Thymus (tissue), 11 donors: ENCODE results near the gene CNST. TPM values are rescaled to one million over a fixed set of nuclear protein-coding genes. Genes with fewer than 3 reads are reported as not detected.

ENCODE experiments used
- DNase-seq, 9 donors: peaks; one replicate each; pipeline ENCODE4 v3.0.0-alpha.2; 2013; ENCODE audit warnings: low spot score in 9 of 9, low read depth in 6 of 9, missing footprints in 1 of 9
- H3K27ac ChIP-seq, 2 donors: one replicate each; pipeline ENCODE4 v1.5.1; 2013; ENCODE audit warnings: control low read depth in 1 of 2, low read depth in 1 of 2, low read length in 1 of 2, mild to moderate bottlenecking in 1 of 2, moderate library complexity in 1 of 2
- H3K27me3 ChIP-seq, 2 donors: one replicate each; pipeline ENCODE4 v1.5.1; 2013; ENCODE audit warnings: low read length in 1 of 2; ENCODE audit not compliant: control insufficient read depth in 2 of 2, insufficient read depth in 1 of 2
- H3K36me3 ChIP-seq, 2 donors: one replicate each; pipeline ENCODE4 v1.5.1; 2013; ENCODE audit warnings: low read length in 1 of 2, mild to moderate bottlenecking in 1 of 2, moderate library complexity in 1 of 2; ENCODE audit not compliant: control insufficient read depth in 2 of 2, insufficient read depth in 2 of 2
- H3K4me1 ChIP-seq, 2 donors: one replicate each; pipeline ENCODE4 v1.5.1; 2013; ENCODE audit warnings: low read length in 2 of 2; ENCODE audit not compliant: control insufficient read depth in 2 of 2, insufficient read depth in 2 of 2
- H3K4me3 ChIP-seq, 2 donors: one replicate each; pipeline ENCODE4 v1.5.1; 2013; ENCODE audit warnings: low read length in 2 of 2, control low read depth in 1 of 2, mild to moderate bottlenecking in 1 of 2
- H3K9me3 ChIP-seq, 2 donors: one replicate each; pipeline ENCODE4 v1.5.1; 2013; ENCODE audit warnings: low read length in 1 of 2, mild to moderate bottlenecking in 1 of 2; ENCODE audit not compliant: control insufficient read depth in 2 of 2, insufficient read depth in 1 of 2
- WGBS: extraction: QIAGEN DNeasy Blood & Tissue Kit; methylation state at CpG from one replicate; pipeline ENCODE4 v1.1.7; 2013; 5-methylcytosine and 5-hydroxymethylcytosine counted together
- polyA plus RNA-seq: library from polyadenylated mRNA; stranded (reverse); fragments of 200-250 nt; gene quantifications from one replicate; pipeline ENCODE4 v1.2.3, GENCODE V29; 2013
- total RNA-seq: library from RNA; stranded (reverse); fragments of 120-200 nt; gene quantifications from one replicate; pipeline ENCODE4 v1.2.4, GENCODE V29; 2013
- donor health status: healthy.

The CNST gene
- total and polyA plus RNA-seq, 2 donors, result 15.4 to 15.7 TPM

- H3K27me3 ChIP-seq, result no peaks in the 10 kb centered on the region
- no peaks in the 10 kb centered on the region for H3K9me3 ChIP-seq
- H3K4me1 ChIP-seq, result no peaks in the 10 kb centered on the region
- 97% methylated on average over 6 of the region's 6 CpGs for WGBS
- peaks cover 16 to 37% of the 10 kb centered on the region in 2 donors for H3K36me3 ChIP-seq
- no peak overlapping the region for H3K27ac ChIP-seq
- DNase-seq, result no peak
- H3K4me3 ChIP-seq, result no peak overlapping the region
Measured at GRCh38 chr1:246658567-246658966, 92.3 kb downstream of the CNST start.

DNA sequence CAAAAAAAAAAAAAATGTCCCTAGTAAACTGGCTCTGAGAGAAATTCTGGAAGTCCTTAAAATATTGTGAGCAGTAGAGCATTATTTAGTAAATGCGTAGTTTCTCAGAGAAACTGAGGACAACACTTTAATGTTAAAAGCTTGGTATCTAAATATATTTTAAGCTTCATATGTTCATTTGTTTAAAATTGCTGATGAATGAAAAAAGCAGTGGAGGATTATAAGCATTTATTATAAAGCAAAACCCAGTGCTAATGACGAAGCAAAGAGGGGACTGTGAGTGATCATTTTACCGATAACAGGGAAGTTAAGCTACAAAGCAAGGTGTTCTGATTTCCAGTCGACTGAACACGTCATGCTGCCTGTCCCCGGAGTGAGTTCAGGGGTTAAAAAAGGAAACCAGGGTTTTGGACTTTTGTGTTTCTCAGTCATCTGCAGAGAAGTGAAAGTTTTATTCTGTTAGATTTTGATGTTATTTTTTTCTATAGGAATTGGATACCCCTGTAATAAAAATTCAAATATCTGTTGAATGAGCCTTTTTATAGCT, 93.4 kb downstream of the CNST start:
- WGBS, result 96% methylated on average over 6 of the region's 6 CpGs
- Histone ChIP-seq H3K36me3 (peaks cover 8 to 28% of the 10 kb centered on the region in 2 donors), H3K27me3 (no peaks in the 10 kb centered on the region), H3K4me3 (no peak overlapping the region), H3K27ac (no peak overlapping the region), H3K9me3 (no peaks in the 10 kb centered on the region), H3K4me1 (no peaks in the 10 kb centered on the region)
- no peak for DNase-seq

GRCh38 chr1:246661451-246661850, 95.2 kb downstream of the CNST start:
- no peaks in the 10 kb centered on the region for H3K27me3 ChIP-seq
- no peaks in the 10 kb centered on the region for H3K4me1 ChIP-seq
- H3K27ac ChIP-seq, result no peak overlapping the region
- no peak overlapping the region for H3K4me3 ChIP-seq
- no peak for DNase-seq
- 98% methylated on average over 2 of the region's 2 CpGs for WGBS
- no peaks in the 10 kb centered on the region for H3K9me3 ChIP-seq
- H3K36me3 ChIP-seq, result peaks cover 18 to 28% of the 10 kb centered on the region in 2 donors

- Histone ChIP-seq H3K27me3 (no peaks in the 10 kb centered on the region), H3K4me1 (no peaks in the 10 kb centered on the region), H3K9me3 (no peaks in the 10 kb centered on the region), H3K27ac (no peak overlapping the region), H3K36me3 (peaks cover 13 to 17% of the 10 kb centered on the region in 2 donors), H3K4me3 (no peak overlapping the region)
- no peak for DNase-seq
- 100% methylated on average over 5 of the region's 5 CpGs for WGBS
Measured at GRCh38 chr1:246667773-246668172, 101.5 kb downstream of the CNST start.

- H3K27me3 ChIP-seq, result no peaks in the 10 kb centered on the region
- peaks cover 13 to 17% of the 10 kb centered on the region in 2 donors for H3K36me3 ChIP-seq
- no peak overlapping the region for H3K4me3 ChIP-seq
- H3K9me3 ChIP-seq, result no peaks in the 10 kb centered on the region
- DNase-seq, result no peak
- no peaks in the 10 kb centered on the region for H3K4me1 ChIP-seq
- WGBS, result 98% methylated on average over 6 of the region's 6 CpGs
- no peak overlapping the region for H3K27ac ChIP-seq
Measured at GRCh38 chr1:246669659-246670058, 103.4 kb downstream of the CNST start.

- 99% methylated on average over 8 of the region's 8 CpGs for WGBS
- no peak overlapping the region for H3K4me3 ChIP-seq
- no peak for DNase-seq
- no peaks in the 10 kb centered on the region for H3K4me1 ChIP-seq
- H3K9me3 ChIP-seq, result no peaks in the 10 kb centered on the region
- H3K27me3 ChIP-seq, result no peaks in the 10 kb centered on the region
- no peak overlapping the region for H3K27ac ChIP-seq
- H3K36me3 ChIP-seq, result peaks cover 0 to 3% of the 10 kb centered on the region in 2 donors
Measured at GRCh38 chr1:246674049-246674448, 107.8 kb downstream of the CNST start.

GRCh38 chr1:246677842-246678241, 111.6 kb downstream of the CNST start:
- H3K9me3 ChIP-seq, result no peaks in the 10 kb centered on the region
- 97% methylated on average over 2 of the region's 2 CpGs for WGBS
- H3K4me1 ChIP-seq, result no peaks in the 10 kb centered on the region
- no peaks in the 10 kb centered on the region for H3K27me3 ChIP-seq
- H3K4me3 ChIP-seq, result no peak overlapping the region
- no peak overlapping the region for H3K27ac ChIP-seq
- H3K36me3 ChIP-seq, result no peaks in the 10 kb centered on the region
- DNase-seq, result no peak

DNA sequence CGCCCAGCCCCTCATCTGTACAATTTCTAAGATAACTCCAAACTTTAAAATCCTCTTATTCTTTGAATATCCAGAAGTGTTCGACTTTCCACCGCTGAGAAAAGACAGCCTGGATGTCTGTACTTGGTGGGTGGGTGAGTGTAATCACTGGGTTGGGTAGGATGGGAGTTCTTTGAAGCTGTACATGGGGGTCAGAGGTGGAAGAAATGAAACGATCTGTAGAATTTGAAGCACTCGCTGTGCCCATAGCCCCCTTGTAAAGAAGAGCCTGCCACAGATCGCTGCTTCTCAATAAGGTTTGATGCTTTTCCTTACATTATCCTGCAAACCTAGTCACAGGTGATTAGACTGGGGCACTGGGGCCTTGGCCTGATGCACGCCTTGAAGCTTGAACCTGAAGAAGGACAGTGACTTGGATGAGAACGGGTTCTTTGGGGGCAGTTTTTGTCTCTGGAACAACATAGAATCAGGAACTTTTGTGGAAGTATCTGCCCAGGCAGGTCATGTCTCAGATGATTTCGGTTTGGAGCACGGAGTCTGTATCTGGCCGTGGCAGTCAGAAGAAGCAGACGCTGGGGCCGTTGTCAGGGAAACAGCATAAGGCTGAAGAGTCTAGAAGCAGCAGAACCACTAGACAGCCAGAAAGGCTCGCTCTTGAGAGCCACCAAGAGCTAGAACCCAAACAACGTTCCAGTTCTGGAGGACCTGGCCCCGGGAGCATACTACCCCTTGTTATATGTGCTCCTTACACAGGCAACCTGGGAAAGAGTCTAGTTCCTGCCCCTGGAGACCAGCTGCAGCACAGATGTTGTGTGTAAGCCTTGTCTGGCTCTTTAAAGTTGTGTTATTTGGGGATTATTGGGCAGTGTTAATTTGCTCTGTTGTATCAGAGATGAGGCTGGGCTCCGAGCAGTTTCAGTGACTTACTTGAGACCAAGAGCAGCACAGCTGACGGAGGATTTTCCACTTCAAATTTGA, 112.8 kb downstream of the CNST start:
- Histone ChIP-seq H3K4me1 (no peaks in the 10 kb centered on the region), H3K36me3 (no peaks in the 10 kb centered on the region), H3K27me3 (no peaks in the 10 kb centered on the region), H3K27ac (no peak overlapping the region), H3K4me3 (no peak overlapping the region), H3K9me3 (no peaks in the 10 kb centered on the region)
- WGBS, result 94% methylated on average over 18 of the region's 18 CpGs
- DNase-seq, result no peak

DNA sequence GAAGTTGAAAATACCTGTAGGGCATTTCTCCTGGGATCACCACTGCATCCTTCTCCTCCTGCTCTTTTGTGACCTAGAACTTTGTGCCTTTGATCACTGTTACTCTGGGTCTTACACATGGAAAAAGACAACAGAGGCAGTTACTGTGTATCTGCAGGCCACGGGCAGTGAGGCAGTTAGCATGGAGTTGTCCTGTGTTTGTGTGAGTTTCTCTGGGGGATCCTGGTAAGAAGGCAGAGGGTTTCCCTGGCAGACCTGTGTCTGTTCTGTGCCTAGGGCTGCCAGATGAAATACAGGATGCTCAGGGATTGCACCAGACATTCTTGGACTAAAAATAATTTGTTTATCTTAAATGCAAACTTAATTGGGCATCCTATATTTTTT, 113.5 kb downstream of the CNST start:
- H3K4me1 ChIP-seq, result no peaks in the 10 kb centered on the region
- H3K27ac ChIP-seq, result no peak overlapping the region
- no peak overlapping the region for H3K4me3 ChIP-seq
- no peak for DNase-seq
- no peaks in the 10 kb centered on the region for H3K9me3 ChIP-seq
- no peaks in the 10 kb centered on the region for H3K27me3 ChIP-seq
- no peaks in the 10 kb centered on the region for H3K36me3 ChIP-seq
- WGBS, result 98% methylated on average over 1 of the region's 1 CpG
